GM18498 (cell line): ENCODE data around the gene ZCCHC4.

ENCODE experiments used
- ATAC-seq: cut with Tn5 transposase; IDR thresholded peaks from one replicate; pipeline ENCODE4 v1.9.1; 2021; ENCODE audit warnings: mild to moderate bottlenecking, moderate library complexity; ENCODE audit not compliant: unreplicated experiment

The ZCCHC4 gene

GRCh38 chr4:25376754-25377571, 64.4 kb downstream of the ZCCHC4 start, which contains the start of gene ANAPC4:
TSS of gene ANAPC4 (plus strand) at chr4:25377263. CDS start at chr4:25377428, 165 bp downstream.
- ATAC-seq, result peak; percentile 98

- no peak for ATAC-seq
These were observed 65.2 kb downstream of the ZCCHC4 start for GRCh38 chr4:25377572-25378436.

GRCh38 chr4:25378437-25378743, 65.8 kb downstream of the ZCCHC4 start:
- ATAC-seq, result no peak

- ATAC-seq, result no peak
These were observed 67.0 kb downstream of the ZCCHC4 start for GRCh38 chr4:25379591-25379990.

GRCh38 chr4:25383647-25384046, 71.1 kb downstream of the ZCCHC4 start:
- no peak for ATAC-seq

- no peak for ATAC-seq
These were observed 74.4 kb downstream of the ZCCHC4 start for GRCh38 chr4:25386926-25387325.

- no peak for ATAC-seq
These were observed 84.7 kb downstream of the ZCCHC4 start for GRCh38 chr4:25397305-25397704.

- ATAC-seq, result no peak
These were observed 86.9 kb downstream of the ZCCHC4 start for GRCh38 chr4:25399510-25399909.

- no peak for ATAC-seq
These were observed 88.5 kb downstream of the ZCCHC4 start for GRCh38 chr4:25401066-25401465.

- ATAC-seq, result no peak
These were observed 89.9 kb downstream of the ZCCHC4 start for GRCh38 chr4:25402521-25402920.

GRCh38 chr4:25403699-25404098, 91.1 kb downstream of the ZCCHC4 start:
- ATAC-seq, result no peak

- no peak for ATAC-seq
These were observed 92.9 kb downstream of the ZCCHC4 start for GRCh38 chr4:25405453-25405852.

GRCh38 chr4:25406081-25406692, 93.6 kb downstream of the ZCCHC4 start:
- ATAC-seq, result no peak

GRCh38 chr4:25410820-25411529, 98.4 kb downstream of the ZCCHC4 start:
- no peak for ATAC-seq

GRCh38 chr4:25413261-25413660, 100.7 kb downstream of the ZCCHC4 start:
- no peak for ATAC-seq

- ATAC-seq, result no peak
These were observed 104.4 kb downstream of the ZCCHC4 start for GRCh38 chr4:25417014-25417413.
